Hepatocyte (in vitro differentiated cells): Measurements from ENCODE around the gene ARHGEF12. TPM values are rescaled to one million over a fixed set of nuclear protein-coding genes. Genes with fewer than 3 reads are reported as not detected.

Experiments
- DNase-seq: peaks from one replicate; pipeline ENCODE4 v3.0.0-alpha.2; 2016; ENCODE audit warnings: low spot score
- H2AFZ ChIP-seq: fragments of 200-600 bp; sonication (generic); 2 replicates; pipeline ENCODE4 v1.6.0; 2016; ENCODE audit warnings: antibody characterized with exemption, mild to moderate bottlenecking
- H3K27ac ChIP-seq: fragments of 200-600 bp; sonication (generic); 2 replicates; pipeline ENCODE4 v1.5.1; 2016; ENCODE audit warnings: mild to moderate bottlenecking
- H3K27me3 ChIP-seq: fragments of 200-600 bp; sonication (generic); 2 replicates; pipeline ENCODE4 v1.6.1; 2016
- H3K36me3 ChIP-seq: fragments of 200-600 bp; sonication (generic); replicated peaks from 2 replicates; pipeline ENCODE4 v1.5.1; 2016; ENCODE audit warnings: low read depth; ENCODE audit not compliant: insufficient read depth
- H3K4me1 ChIP-seq: fragments of 200-600 bp; sonication (generic); 2 replicates; pipeline ENCODE4 v1.5.1; 2016; ENCODE audit warnings: mild to moderate bottlenecking, moderate library complexity; ENCODE audit not compliant: insufficient read depth
- H3K4me2 ChIP-seq: fragments of 200-600 bp; sonication (generic); 2 replicates; pipeline ENCODE4 v1.6.0; 2016
- H3K4me3 ChIP-seq: fragments of 200-600 bp; sonication (generic); 2 replicates; pipeline ENCODE4 v1.5.1; 2016; ENCODE audit warnings: mild to moderate bottlenecking
- H3K79me2 ChIP-seq: fragments of 200-600 bp; sonication (generic); 2 replicates; pipeline ENCODE4 v1.6.0; 2017; ENCODE audit warnings: mild to moderate bottlenecking
- H3K9me2 ChIP-seq: fragments of 200-600 bp; sonication (generic); replicated peaks from 2 replicates; pipeline ENCODE4 v1.6.0; 2017; ENCODE audit warnings: mild to moderate bottlenecking; ENCODE audit not compliant: insufficient read depth
- H3K9me3 ChIP-seq: fragments of 200-600 bp; sonication (generic); 2 replicates; pipeline ENCODE4 v1.5.1; 2016; ENCODE audit warnings: low read depth, mild to moderate bottlenecking
- H4K20me1 ChIP-seq: fragments of 200-600 bp; sonication (generic); 2 replicates; pipeline ENCODE4 v1.6.0; 2016; ENCODE audit warnings: mild to moderate bottlenecking; ENCODE audit not compliant: insufficient read depth, poor library complexity, severe bottlenecking
- CTCF ChIP-seq: fragments of 200-600 bp; sonication (generic); IDR thresholded peaks from 2 replicates; pipeline ENCODE4 v1.5.1; 2016; ENCODE audit warnings: antibody characterized with exemption, mild to moderate bottlenecking; ENCODE audit not compliant: poor library complexity
- EZH2 ChIP-seq: fragments of 200-600 bp; sonication (generic); IDR thresholded peaks from 2 replicates; pipeline ENCODE4 v1.6.1; 2016; ENCODE audit warnings: antibody characterized with exemption, mild to moderate bottlenecking, borderline replicate concordance
- EZH2phosphoT487 ChIP-seq: fragments of 200-600 bp; sonication (generic); IDR thresholded peaks from one replicate; pipeline ENCODE4 v1.6.1; 2018; ENCODE audit warnings: antibody characterized with exemption, mild to moderate bottlenecking, low read depth, moderate library complexity; ENCODE audit not compliant: unreplicated experiment, severe bottlenecking
- WGBS: methylation state at CpG from one replicate; pipeline ENCODE4 v1.1.6; 2016; ENCODE audit warnings: low lambda C conversion rate; ENCODE audit errors: missing lambda C conversion rate; 5-methylcytosine and 5-hydroxymethylcytosine counted together
- polyA plus RNA-seq: library from polyadenylated mRNA; unstranded; fragments of >200 nt; fragmentation: Nextera tagmentation; extraction: Ambion mirVana; gene quantifications from 2 replicates; pipeline ENCODE4 v1.2.1, GENCODE V29; 2016
- total RNA-seq: library from RNA; depleted of rRNA; stranded (reverse); fragments of >200 nt; gene quantifications from 2 replicates; pipeline ENCODE4 v1.2.3, GENCODE V29; 2014

The ARHGEF12 gene
- total and polyA plus RNA-seq, 2 experiments from 2014 or later = 21.2 to 75.1 TPM

DNA sequence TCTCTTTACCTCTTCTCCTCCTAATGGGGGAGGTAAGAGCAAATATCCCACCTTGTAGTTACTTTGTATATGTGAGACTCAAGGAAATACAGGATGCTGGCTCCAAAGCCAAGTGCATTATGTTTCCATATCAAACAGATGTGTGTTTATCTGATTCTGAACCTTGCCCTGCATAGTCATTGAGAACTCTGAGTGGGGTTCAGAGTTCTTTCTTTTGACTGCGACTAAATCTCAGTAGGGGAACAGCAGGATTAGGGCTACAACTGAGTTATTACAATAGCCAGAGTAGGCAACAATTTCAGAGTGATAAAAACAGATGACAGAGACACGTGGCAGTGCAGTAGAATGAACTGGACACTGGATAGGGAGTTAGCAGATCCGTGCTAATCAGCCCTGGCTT is 45.3 kb upstream of the ARHGEF12 start:
- 33% methylated on average over 3 of the region's 3 CpGs for WGBS
- Histone ChIP-seq H2AFZ (no peak overlapping the region), H3K36me3 (no peaks in the 10 kb centered on the region), H4K20me1 (no peaks in the 10 kb centered on the region), H3K27ac (no peak overlapping the region), H3K27me3 (peaks cover 9% of the 10 kb centered on the region), H3K4me2 (no peak overlapping the region), H3K9me3 (no peaks in the 10 kb centered on the region), H3K4me1 (peaks cover 5% of the 10 kb centered on the region), H3K79me2 (no peaks in the 10 kb centered on the region), H3K9me2 (no peaks in the 10 kb centered on the region), H3K4me3 (no peak overlapping the region)
- no peak for TF ChIP-seq EZH2phosphoT487
- DNase-seq = no peak

DNA sequence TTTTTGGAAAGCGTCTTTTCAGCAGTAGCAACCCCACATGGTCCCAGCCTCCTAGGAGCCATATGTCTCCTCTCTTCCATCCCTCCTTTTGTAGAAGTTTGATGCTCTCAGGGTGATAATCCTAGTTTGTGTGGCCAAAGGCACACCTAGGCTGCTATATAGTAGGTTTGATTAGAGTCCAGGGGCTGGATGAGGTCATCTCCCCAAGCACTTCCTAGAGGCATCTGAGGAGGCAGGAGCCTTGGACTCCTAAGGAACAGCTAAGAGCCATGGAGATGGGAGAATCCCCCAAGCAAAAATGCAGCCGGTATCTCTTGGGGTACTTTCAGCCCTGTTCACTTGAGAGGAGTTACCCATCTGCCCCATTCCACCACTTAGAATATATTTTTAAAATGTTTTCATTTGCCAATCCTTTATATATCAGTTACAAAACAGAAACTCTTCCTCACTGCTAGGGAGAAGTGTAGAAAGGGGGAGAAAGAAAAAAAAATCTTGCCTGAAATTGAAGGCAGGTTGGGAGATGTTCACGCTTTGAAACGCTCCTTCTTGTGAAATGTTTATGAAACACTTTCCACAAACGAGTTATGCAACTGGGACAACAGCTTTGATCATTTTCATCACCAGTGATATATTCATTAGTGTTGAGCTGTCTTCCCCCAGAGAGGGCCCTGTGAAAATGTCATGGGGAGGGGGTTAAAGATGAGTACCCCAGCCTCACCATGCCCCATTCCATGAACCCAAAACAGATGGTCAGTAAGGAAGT is 43.0 kb upstream of the ARHGEF12 start:
- no peaks in the 10 kb centered on the region for H3K9me3 ChIP-seq
- H3K4me1 ChIP-seq = peaks cover 5% of the 10 kb centered on the region
- peaks cover 9% of the 10 kb centered on the region for H3K27me3 ChIP-seq
- H3K79me2 ChIP-seq = no peaks in the 10 kb centered on the region
- no peak overlapping the region for H3K4me2 ChIP-seq
- DNase-seq = no peak
- H3K9me2 ChIP-seq = no peaks in the 10 kb centered on the region
- 68% methylated on average over 5 of the region's 5 CpGs for WGBS
- TF ChIP-seq EZH2phosphoT487 = no peak
- TF ChIP-seq EZH2 = no peak
- H3K36me3 ChIP-seq = no peaks in the 10 kb centered on the region
- H3K27ac ChIP-seq = no peak overlapping the region
- no peak overlapping the region for H3K4me3 ChIP-seq
- no peak overlapping the region for H2AFZ ChIP-seq
- H4K20me1 ChIP-seq = no peaks in the 10 kb centered on the region

DNA sequence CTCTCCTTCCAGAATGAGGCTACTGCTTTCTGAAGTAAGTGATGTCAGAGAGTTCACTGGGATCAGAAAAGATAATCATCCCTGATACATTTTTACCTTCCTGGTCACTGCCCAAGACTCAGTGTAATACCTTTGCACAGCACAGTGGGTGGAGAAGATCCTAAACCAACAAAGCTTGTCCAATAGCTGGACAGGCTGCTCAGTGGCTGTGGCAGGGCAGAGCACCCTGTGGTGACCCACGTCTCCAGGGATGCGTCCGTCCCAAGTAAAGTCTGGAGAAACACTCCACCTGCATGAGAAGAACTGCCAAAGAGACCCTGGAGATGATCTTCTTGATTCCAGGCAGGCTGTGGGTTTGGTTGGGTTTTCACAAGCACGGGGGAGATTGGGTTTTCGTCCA is 42.1 kb upstream of the ARHGEF12 start:
- Histone ChIP-seq H3K27me3 (peaks cover 5% of the 10 kb centered on the region), H3K9me2 (no peaks in the 10 kb centered on the region), H3K4me3 (no peak overlapping the region), H3K9me3 (no peaks in the 10 kb centered on the region), H4K20me1 (no peaks in the 10 kb centered on the region), H3K27ac (no peak overlapping the region), H2AFZ (no peak overlapping the region), H3K4me1 (peaks cover 5% of the 10 kb centered on the region), H3K36me3 (no peaks in the 10 kb centered on the region), H3K4me2 (no peak overlapping the region), H3K79me2 (no peaks in the 10 kb centered on the region)
- DNase-seq = no peak
- TF ChIP-seq CTCF (no peak), EZH2 (no peak), EZH2phosphoT487 (no peak)
- WGBS = 88% methylated on average over 5 of the region's 5 CpGs

DNA sequence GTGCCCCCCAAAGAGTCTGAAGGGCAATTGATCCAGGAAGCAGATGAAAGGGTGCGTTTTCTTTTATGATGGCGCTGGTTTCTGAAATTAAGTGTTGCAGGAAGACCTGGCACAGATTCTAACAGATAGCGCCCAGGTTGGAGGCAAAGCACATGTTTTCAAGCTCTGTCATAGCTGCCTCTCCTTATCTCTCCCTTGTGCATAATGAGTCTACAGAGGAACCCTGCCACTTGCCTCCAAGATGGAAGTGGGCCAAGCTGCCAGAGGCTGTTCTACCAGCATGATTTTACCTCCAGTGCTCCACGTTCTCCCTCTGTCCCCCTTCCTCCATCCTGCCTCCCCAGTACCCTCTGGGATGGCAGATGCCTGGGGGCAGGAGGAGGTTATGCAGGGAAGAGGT is 41.1 kb upstream of the ARHGEF12 start:
- no peaks in the 10 kb centered on the region for H3K36me3 ChIP-seq
- no peak overlapping the region for H3K4me3 ChIP-seq
- no peak overlapping the region for H3K27ac ChIP-seq
- peaks cover 8% of the 10 kb centered on the region for H3K4me1 ChIP-seq
- H2AFZ ChIP-seq = no peak overlapping the region
- no peak for DNase-seq
- TF ChIP-seq EZH2 (no peak), EZH2phosphoT487 (no peak), CTCF (no peak)
- H3K27me3 ChIP-seq = peaks cover 4% of the 10 kb centered on the region
- H3K9me3 ChIP-seq = no peaks in the 10 kb centered on the region
- H3K4me2 ChIP-seq = no peak overlapping the region
- H3K9me2 ChIP-seq = no peaks in the 10 kb centered on the region
- 71% methylated on average over 4 of the region's 4 CpGs for WGBS
- H4K20me1 ChIP-seq = no peaks in the 10 kb centered on the region
- no peaks in the 10 kb centered on the region for H3K79me2 ChIP-seq
